ENCODE data around the gene MTG2. TPM values are rescaled to one million over a fixed set of nuclear protein-coding genes. Genes with fewer than 3 reads are reported as not detected.

Gene MTG2
- total and polyA plus RNA-seq, 2 of the 13 experiments (the other 11 are each of a cell fraction or from before 2014, with no cell fraction given) = 20.4 to 37.8 TPM

GRCh38 chr20:62134735-62135231 is 48.0 kb upstream of the MTG2 start (continued):
- TF ChIP-seq ZNF574 (CRISPR knock-in tag; IDR thresholded peaks at IDR 0.05) (peak; percentile 52), GPN1 (CRISPR knock-in tag; IDR thresholded peaks at IDR 0.05; ENCODE audit: borderline replicate concordance) (no peak), MEIS2 (CRISPR knock-in tag; IDR thresholded peaks at IDR 0.05) (0 out of 2 replicates have a peak, but pooled peaks have one; percentile 27), FOXJ3 (CRISPR knock-in tag; IDR thresholded peaks at IDR 0.05; ENCODE audit: borderline replicate concordance) (peak; percentile 58; the same call in 1 of the 2 replicates), ZC3H4 (CRISPR knock-in tag; IDR thresholded peaks at IDR 0.05; ENCODE audit: borderline replicate concordance) (peak; percentile 62; the same call in 1 of the 2 replicates), GABPA (IDR thresholded peaks at IDR 0.05; ENCODE audit: low read depth, low read length) (no peak), GABPA (CRISPR knock-in tag; IDR thresholded peaks at IDR 0.05; ENCODE audit: low read depth) (0 out of 2 replicates have a peak, but pooled peaks have one; percentile 33), SIN3A (IDR thresholded peaks at IDR 0.05; ENCODE audit: borderline replicate concordance, low read depth, low read length) (peak; percentile 63; the same call in 1 of the 2 replicates), PHF5A (CRISPR knock-in tag; IDR thresholded peaks at IDR 0.05; ENCODE audit: low read depth, unreplicated experiment) (peak; percentile 92), ZNF121 (CRISPR knock-in tag; IDR thresholded peaks at IDR 0.05) (peak; percentile 41; the same call in 1 of the 2 replicates), PHF21A (CRISPR knock-in tag; IDR thresholded peaks at IDR 0.05) (no peak; the same call in 1 of the 2 replicates), SOX5 (CRISPR knock-in tag; IDR thresholded peaks at IDR 0.05; ENCODE audit: borderline replicate concordance) (peak; percentile 91), ZNF44 (CRISPR knock-in tag; IDR thresholded peaks at IDR 0.05) (peak; percentile 84; the same call in 1 of the 2 replicates), ETV5 (CRISPR knock-in tag; IDR thresholded peaks at IDR 0.05; ENCODE audit: borderline replicate concordance) (peak; percentile 53; the same call in 1 of the 2 replicates), ZNF770 (CRISPR knock-in tag; IDR thresholded peaks at IDR 0.05) (no peak; the same call in 1 of the 2 replicates), SAP130 (CRISPR knock-in tag; IDR thresholded peaks at IDR 0.05; ENCODE audit: low read depth) (peak; percentile 93), CREB1 (IDR thresholded peaks at IDR 0.05) (0 out of 2 replicates have a peak, but pooled peaks have one; percentile 20), CREB1 (CRISPR knock-in tag; IDR thresholded peaks at IDR 0.05) (no peak; the same call in 1 of the 2 replicates)
- TF ChIP-seq, protein P1, sequence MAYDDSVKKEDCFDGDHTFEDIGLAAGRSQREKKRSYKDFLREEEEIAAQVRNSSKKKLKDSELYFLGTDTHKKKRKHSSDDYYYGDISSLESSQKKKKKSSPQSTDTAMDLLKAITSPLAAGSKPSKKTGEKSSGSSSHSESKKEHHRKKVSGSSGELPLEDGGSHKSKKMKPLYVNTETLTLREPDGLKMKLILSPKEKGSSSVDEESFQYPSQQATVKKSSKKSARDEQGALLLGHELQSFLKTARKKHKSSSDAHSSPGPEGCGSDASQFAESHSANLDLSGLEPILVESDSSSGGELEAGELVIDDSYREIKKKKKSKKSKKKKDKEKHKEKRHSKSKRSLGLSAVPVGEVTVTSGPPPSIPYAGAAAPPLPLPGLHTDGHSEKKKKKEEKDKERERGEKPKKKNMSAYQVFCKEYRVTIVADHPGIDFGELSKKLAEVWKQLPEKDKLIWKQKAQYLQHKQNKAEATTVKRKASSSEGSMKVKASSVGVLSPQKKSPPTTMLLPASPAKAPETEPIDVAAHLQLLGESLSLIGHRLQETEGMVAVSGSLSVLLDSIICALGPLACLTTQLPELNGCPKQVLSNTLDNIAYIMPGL (CRISPR knock-in tag; IDR thresholded peaks at IDR 0.05; ENCODE audit: borderline replicate concordance in 1 of 2, low read depth in 1 of 2) = peak; percentile 42 to 54; a peak in 3 of 4 replicates
- TF ChIP-seq, protein P2, sequence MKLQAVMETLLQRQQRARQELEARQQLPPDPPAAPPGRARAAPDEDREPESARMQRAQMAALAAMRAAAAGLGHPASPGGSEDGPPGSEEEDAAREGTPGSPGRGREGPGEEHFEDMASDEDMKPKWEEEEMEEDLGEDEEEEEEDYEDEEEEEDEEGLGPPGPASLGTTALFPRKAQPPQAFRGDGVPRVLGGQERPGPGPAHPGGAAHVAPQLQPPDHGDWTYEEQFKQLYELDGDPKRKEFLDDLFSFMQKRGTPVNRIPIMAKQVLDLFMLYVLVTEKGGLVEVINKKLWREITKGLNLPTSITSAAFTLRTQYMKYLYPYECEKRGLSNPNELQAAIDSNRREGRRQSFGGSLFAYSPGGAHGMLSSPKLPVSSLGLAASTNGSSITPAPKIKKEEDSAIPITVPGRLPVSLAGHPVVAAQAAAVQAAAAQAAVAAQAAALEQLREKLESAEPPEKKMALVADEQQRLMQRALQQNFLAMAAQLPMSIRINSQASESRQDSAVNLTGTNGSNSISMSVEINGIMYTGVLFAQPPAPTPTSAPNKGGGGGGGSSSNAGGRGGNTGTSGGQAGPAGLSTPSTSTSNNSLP (IDR thresholded peaks at IDR 0.05; ENCODE audit: low read depth, low read length) = peak; percentile 50; the same call in 1 of the 2 replicates

All from HepG2 (cell line).